ENCODE results near the gene FUCA1. TPM values are rescaled to one million over a fixed set of nuclear protein-coding genes. Genes with fewer than 3 reads are reported as not detected.
A peak's percentile ranks its signal among the peaks of the same experiment; 100 is the strongest.
"Not testable (repeated sequence)": the region's sequence is repeated elsewhere in the genome, so short reads cannot be mapped to it uniquely, and the experiment has no call there.

FUCA1 gene
- total and polyA plus RNA-seq, 2 donors (not counting 3 experiments of a cell fraction or from before 2014, with no cell fraction given): 4.9 to 5.6 TPM

DNA sequence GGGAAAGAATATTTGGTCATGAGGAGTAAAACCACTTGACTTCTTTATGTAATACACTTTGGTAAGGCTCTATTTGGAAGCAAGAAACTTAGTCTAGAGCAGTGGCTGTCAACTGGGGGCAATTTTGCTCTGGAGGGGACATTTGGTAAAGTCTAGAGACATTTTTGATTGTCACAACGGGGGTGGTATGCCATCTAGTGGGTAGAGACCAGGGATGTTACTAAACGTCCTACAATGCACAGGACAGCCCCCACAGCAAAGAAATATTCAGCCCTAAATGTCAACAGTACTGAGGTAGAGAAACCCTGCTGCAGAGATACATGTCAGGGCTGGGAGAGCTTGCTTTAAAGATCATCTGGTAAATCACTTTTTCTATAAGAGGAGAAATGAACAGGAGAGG lies 13.5 kb downstream of the FUCA1 start:
- ChIA-PET CTCF (interaction anchor here (0.7 to 2.2 kb wide), 9 partner anchors 11 to 83 kb away, joined by 3 to 48 read pairs (median 4); partner anchors contain the start of genes FUCA1 and PITHD1), POLR2A (no interaction called here)
- Histone ChIP-seq H3K9me1 (replicated peaks; ENCODE audit: control insufficient read depth, extremely low read depth, insufficient read depth, low read length) (no peaks in the 10 kb centered on the region), H3K4me3 (replicated peaks in 1 of 3; ENCODE audit: insufficient read depth in 1 of 3, low read depth in 1 of 3, low read length in 3 of 3) (no peak overlapping the region), H3K4me1 (ENCODE audit: control insufficient read depth, extremely low read depth, insufficient read depth, low read length) (no peaks in the 10 kb centered on the region), H4K20me1 (replicated peaks; ENCODE audit: control insufficient read depth, extremely low read depth, insufficient read depth, low read length) (no peaks in the 10 kb centered on the region), H3K9me3 (replicated peaks; ENCODE audit: control insufficient read depth, insufficient read depth, low read length) (no peaks in the 10 kb centered on the region), H3K27me3 (ENCODE audit: control insufficient read depth in 2 of 2, insufficient read depth in 2 of 2, low read length in 2 of 2) (no peaks in the 10 kb centered on the region), H3K36me3 (ENCODE audit: control insufficient read depth in 2 of 2, extremely low read depth in 1 of 2, insufficient read depth in 2 of 2, low read length in 2 of 2) (no peaks in the 10 kb centered on the region), H3K9ac (replicated peaks; ENCODE audit: extremely low read depth, insufficient read depth, low read length) (no peak overlapping the region), H2AFZ (ENCODE audit: low read depth, low read length) (no peak overlapping the region), H3K4me2 (ENCODE audit: insufficient read depth, low read length) (no peak overlapping the region), H3K27ac (ENCODE audit: insufficient read depth, low read depth, low read length) (no peak overlapping the region), H3K79me2 (ENCODE audit: control insufficient read depth, insufficient read depth, low read length) (no peaks in the 10 kb centered on the region)
- BruUV-seq (replicated peaks): no TSS peak
- DNase-seq (ENCODE audit: low read depth, low spot score) (peak; percentile 16), FAIRE-seq (no peak)
- intact Hi-C loops (cut with micrococcal nuclease): loop anchor here (1.0 kb wide), 2 partner anchors 45 to 82 kb away; no protein-coding TSS in a partner anchor
- dilution Hi-C loops (cut with MboI; ENCODE audit: extremely low pct_ligation_motif_present, low sequenced_read_pairs): no loop called here
- TF ChIP-seq EZH2 (IDR thresholded peaks at IDR 0.05; ENCODE audit: borderline replicate concordance, low read depth, low read length, severe bottlenecking) (no peak), FOS (IDR thresholded peaks at IDR 0.05; ENCODE audit: borderline replicate concordance, insufficient read depth, low read length) (no peak)
- TF ChIP-seq, protein P1, sequence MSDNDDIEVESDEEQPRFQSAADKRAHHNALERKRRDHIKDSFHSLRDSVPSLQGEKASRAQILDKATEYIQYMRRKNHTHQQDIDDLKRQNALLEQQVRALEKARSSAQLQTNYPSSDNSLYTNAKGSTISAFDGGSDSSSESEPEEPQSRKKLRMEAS (IDR thresholded peaks at IDR 0.05; ENCODE audit: insufficient read depth, insufficient read length): no peak
- TF ChIP-seq, protein P2, sequence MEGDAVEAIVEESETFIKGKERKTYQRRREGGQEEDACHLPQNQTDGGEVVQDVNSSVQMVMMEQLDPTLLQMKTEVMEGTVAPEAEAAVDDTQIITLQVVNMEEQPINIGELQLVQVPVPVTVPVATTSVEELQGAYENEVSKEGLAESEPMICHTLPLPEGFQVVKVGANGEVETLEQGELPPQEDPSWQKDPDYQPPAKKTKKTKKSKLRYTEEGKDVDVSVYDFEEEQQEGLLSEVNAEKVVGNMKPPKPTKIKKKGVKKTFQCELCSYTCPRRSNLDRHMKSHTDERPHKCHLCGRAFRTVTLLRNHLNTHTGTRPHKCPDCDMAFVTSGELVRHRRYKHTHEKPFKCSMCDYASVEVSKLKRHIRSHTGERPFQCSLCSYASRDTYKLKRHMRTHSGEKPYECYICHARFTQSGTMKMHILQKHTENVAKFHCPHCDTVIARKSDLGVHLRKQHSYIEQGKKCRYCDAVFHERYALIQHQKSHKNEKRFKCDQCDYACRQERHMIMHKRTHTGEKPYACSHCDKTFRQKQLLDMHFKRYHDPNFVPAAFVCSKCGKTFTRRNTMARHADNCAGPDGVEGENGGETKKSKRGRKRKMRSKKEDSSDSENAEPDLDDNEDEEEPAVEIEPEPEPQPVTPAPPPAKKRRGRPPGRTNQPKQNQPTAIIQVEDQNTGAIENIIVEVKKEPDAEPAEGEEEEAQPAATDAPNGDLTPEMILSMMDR (IDR thresholded peaks at IDR 0.05; ENCODE audit: extremely low read depth in 1 of 2, insufficient read depth in 1 of 2, low read depth in 1 of 2, low read length in 2 of 2): peak; percentile 19 to 31

DNA sequence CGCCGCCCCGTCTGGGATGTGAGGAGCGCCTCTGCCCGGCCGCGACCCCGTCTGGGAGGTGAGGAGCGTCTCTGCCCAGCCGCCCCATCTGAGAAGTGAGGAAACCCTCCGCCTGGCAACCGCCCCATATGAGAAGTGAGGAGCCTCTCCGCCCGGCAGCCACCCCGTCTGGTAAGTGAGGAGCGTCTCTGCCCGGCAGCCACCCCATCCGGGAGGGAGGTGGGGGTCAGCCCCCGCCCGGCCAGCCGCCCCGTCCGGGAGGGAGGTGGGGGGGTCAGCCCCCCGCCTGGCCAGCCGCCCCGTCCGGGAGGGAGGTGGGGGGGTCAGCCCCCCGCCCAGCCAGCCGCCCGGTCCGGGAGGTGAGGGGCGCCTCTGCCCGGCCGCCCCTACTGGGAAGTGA lies 15.0 kb downstream of the FUCA1 start:
- FAIRE-seq; CTCF ChIA-PET; H3K9ac ChIP-seq (replicated peaks; ENCODE audit: extremely low read depth, insufficient read depth, low read length); DNase-seq (ENCODE audit: low read depth, low spot score); H3K27me3 ChIP-seq (ENCODE audit: control insufficient read depth in 2 of 2, insufficient read depth in 2 of 2, low read length in 2 of 2); BruUV-seq (replicated peaks); dilution Hi-C loops (cut with MboI; ENCODE audit: extremely low pct_ligation_motif_present, low sequenced_read_pairs); H3K9me3 ChIP-seq (replicated peaks; ENCODE audit: control insufficient read depth, insufficient read depth, low read length); H3K36me3 ChIP-seq (ENCODE audit: control insufficient read depth in 2 of 2, extremely low read depth in 1 of 2, insufficient read depth in 2 of 2, low read length in 2 of 2); H3K27ac ChIP-seq (ENCODE audit: insufficient read depth, low read depth, low read length); POLR2A ChIA-PET; H3K4me3 ChIP-seq (replicated peaks in 1 of 3; ENCODE audit: insufficient read depth in 1 of 3, low read depth in 1 of 3, low read length in 3 of 3); H2AFZ ChIP-seq (ENCODE audit: low read depth, low read length); intact Hi-C loops (cut with micrococcal nuclease); H3K4me1 ChIP-seq (ENCODE audit: control insufficient read depth, extremely low read depth, insufficient read depth, low read length); H3K9me1 ChIP-seq (replicated peaks; ENCODE audit: control insufficient read depth, extremely low read depth, insufficient read depth, low read length); H4K20me1 ChIP-seq (replicated peaks; ENCODE audit: control insufficient read depth, extremely low read depth, insufficient read depth, low read length); H3K79me2 ChIP-seq (ENCODE audit: control insufficient read depth, insufficient read depth, low read length); H3K4me2 ChIP-seq (ENCODE audit: insufficient read depth, low read length): not testable (repeated sequence)

DNA sequence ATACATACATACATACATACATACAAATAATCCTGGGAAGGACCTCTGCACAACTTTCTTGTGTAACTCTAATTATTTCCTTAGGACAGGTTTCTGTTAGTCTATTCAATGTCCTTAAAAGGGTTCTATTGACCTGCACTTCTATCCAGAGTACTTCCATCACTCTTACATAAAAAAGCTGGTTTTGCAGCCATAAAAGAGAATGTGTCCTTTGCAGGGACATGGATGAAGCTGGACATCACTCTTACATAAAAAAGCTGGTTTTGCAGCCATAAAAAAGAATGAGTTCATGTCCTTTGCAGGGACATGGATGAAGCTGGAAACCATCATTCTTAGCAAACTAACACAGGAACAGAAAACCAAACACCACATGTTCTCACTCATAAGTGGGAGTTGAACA lies 16.7 kb downstream of the FUCA1 start:
- H3K79me2 ChIP-seq (ENCODE audit: control insufficient read depth, insufficient read depth, low read length); intact Hi-C loops (cut with micrococcal nuclease); POLR2A ChIA-PET; BruUV-seq (replicated peaks); H3K9ac ChIP-seq (replicated peaks; ENCODE audit: extremely low read depth, insufficient read depth, low read length); dilution Hi-C loops (cut with MboI; ENCODE audit: extremely low pct_ligation_motif_present, low sequenced_read_pairs); H3K27ac ChIP-seq (ENCODE audit: insufficient read depth, low read depth, low read length); FAIRE-seq; H2AFZ ChIP-seq (ENCODE audit: low read depth, low read length); H3K27me3 ChIP-seq (ENCODE audit: control insufficient read depth in 2 of 2, insufficient read depth in 2 of 2, low read length in 2 of 2); H3K9me3 ChIP-seq (replicated peaks; ENCODE audit: control insufficient read depth, insufficient read depth, low read length); H3K36me3 ChIP-seq (ENCODE audit: control insufficient read depth in 2 of 2, extremely low read depth in 1 of 2, insufficient read depth in 2 of 2, low read length in 2 of 2); H3K4me3 ChIP-seq (replicated peaks in 1 of 3; ENCODE audit: insufficient read depth in 1 of 3, low read depth in 1 of 3, low read length in 3 of 3); H3K9me1 ChIP-seq (replicated peaks; ENCODE audit: control insufficient read depth, extremely low read depth, insufficient read depth, low read length); H3K4me2 ChIP-seq (ENCODE audit: insufficient read depth, low read length); H3K4me1 ChIP-seq (ENCODE audit: control insufficient read depth, extremely low read depth, insufficient read depth, low read length); DNase-seq (ENCODE audit: low read depth, low spot score); H4K20me1 ChIP-seq (replicated peaks; ENCODE audit: control insufficient read depth, extremely low read depth, insufficient read depth, low read length): not testable (repeated sequence)
- CTCF ChIA-PET: interaction anchor here (2.4 kb wide), 1 partner anchor 80 kb away, joined by 9 read pairs; no protein-coding TSS in a partner anchor
